HEK293T (cell line): ENCODE results near the gene HLA-F.

Experiments
- CTCF ChIA-PET: fragments of 350-600 bp; formaldehyde crosslinking; extraction: SDS; loops from one replicate; lab custom pipeline; 2021; ENCODE audit warnings: antibody characterized with exemption, inconsistent platforms; lab: Yijun Ruan, JAX
- POLR2A ChIA-PET: fragments of 350-600 bp; formaldehyde crosslinking; extraction: SDS; loops from one replicate; lab custom pipeline; 2020; ENCODE audit warnings: antibody characterized with exemption, inconsistent platforms; lab: Yijun Ruan, JAX
- DNase-seq: peaks from one replicate; pipeline ENCODE4 v3.0.0; 2012; ENCODE audit warnings: mixed read lengths; ENCODE audit errors: extremely low spot score
- ARNT ChIP-seq: fragments of 450-650 bp; IDR thresholded peaks from 2 replicates; pipeline ENCODE4 v1.6.1; 2017; ENCODE audit warnings: mild to moderate bottlenecking
- BHLHE40 ChIP-seq: fragments of 450-650 bp; IDR thresholded peaks from 2 replicates; pipeline ENCODE4 v1.6.1; 2016; ENCODE audit warnings: mild to moderate bottlenecking, moderate library complexity, borderline replicate concordance
- CTBP1 ChIP-seq: fragments of 450-650 bp; IDR thresholded peaks from 2 replicates; pipeline ENCODE4 v1.6.1; 2016; ENCODE audit warnings: borderline replicate concordance
- ELF4 ChIP-seq: fragments of 450-650 bp; IDR thresholded peaks from 2 replicates; pipeline ENCODE4 v1.6.1; 2017; ENCODE audit warnings: antibody characterized with exemption
- FOXA1 ChIP-seq: fragments of 450-650 bp; IDR thresholded peaks from 2 replicates; pipeline ENCODE4 v1.6.1; 2016; ENCODE audit warnings: mild to moderate bottlenecking
- FOXK2 ChIP-seq: fragments of 450-650 bp; IDR thresholded peaks from 2 replicates; pipeline ENCODE4 v1.6.1; 2016; ENCODE audit warnings: mild to moderate bottlenecking
- FOXM1 ChIP-seq: fragments of 450-650 bp; IDR thresholded peaks from 2 replicates; pipeline ENCODE4 v1.6.1; 2017; ENCODE audit warnings: mild to moderate bottlenecking, borderline replicate concordance
- HDGF ChIP-seq: fragments of 450-650 bp; IDR thresholded peaks from 2 replicates; pipeline ENCODE4 v1.6.1; 2017; ENCODE audit warnings: antibody characterized with exemption, borderline replicate concordance
- L3MBTL2 ChIP-seq: fragments of 450-650 bp; conservative IDR thresholded peaks from 2 replicates; pipeline ENCODE4 v1.6.1; 2016; ENCODE audit warnings: mild to moderate bottlenecking
- LEF1 ChIP-seq: fragments of 450-650 bp; IDR thresholded peaks from 2 replicates; pipeline ENCODE4 v1.6.1; 2017; ENCODE audit warnings: mild to moderate bottlenecking, borderline replicate concordance
- NFRKB ChIP-seq: fragments of 450-650 bp; IDR thresholded peaks from 2 replicates; pipeline ENCODE4 v1.6.1; 2016; ENCODE audit warnings: mild to moderate bottlenecking, moderate library complexity
- PKNOX1 ChIP-seq: fragments of 450-650 bp; IDR thresholded peaks from 2 replicates; pipeline ENCODE4 v1.6.1; 2016
- SP1 ChIP-seq: fragments of 450-650 bp; IDR thresholded peaks from 2 replicates; pipeline ENCODE4 v1.6.1; 2017
- SUZ12 ChIP-seq: fragments of 450-650 bp; IDR thresholded peaks from 2 replicates; pipeline ENCODE4 v1.6.1; 2016; ENCODE audit warnings: mild to moderate bottlenecking
- TARDBP ChIP-seq: fragments of 450-650 bp; IDR thresholded peaks from 2 replicates; pipeline ENCODE4 v1.6.1; 2016
- ZNF384 ChIP-seq: fragments of 450-650 bp; IDR thresholded peaks from 2 replicates; pipeline ENCODE4 v1.6.1; 2016

HLA-F gene

GRCh38 chr6:29762781-29763214 is 39.6 kb downstream of the HLA-F start:
- CTCF ChIA-PET: interaction anchor here (1.2 kb wide), 1 partner anchor 10 kb away, joined by 4 read pairs; no protein-coding TSS in a partner anchor
- POLR2A ChIA-PET: interaction anchor here (0.8 kb wide), 1 partner anchor 10 kb away, joined by 3 read pairs; no protein-coding TSS in a partner anchor
- TF ChIP-seq SUZ12: no peak
- TF ChIP-seq PKNOX1: no peak
- TF ChIP-seq L3MBTL2: no peak
- no peak for TF ChIP-seq LEF1
- TF ChIP-seq ZNF384: no peak
- TF ChIP-seq BHLHE40: no peak
- no peak for TF ChIP-seq NFRKB
- TF ChIP-seq FOXA1: no peak
- no peak for TF ChIP-seq SP1
- no peak for TF ChIP-seq CTBP1
- no peak for TF ChIP-seq HDGF
- no peak for TF ChIP-seq ARNT
- TF ChIP-seq FOXM1: no peak
- TF ChIP-seq FOXK2: no peak
- no peak for TF ChIP-seq ELF4
- no peak for TF ChIP-seq TARDBP
- no peak for DNase-seq

- TF ChIP-seq CTBP1 (no peak), LEF1 (no peak), FOXK2 (no peak), NFRKB (no peak), ZNF384 (no peak), TARDBP (no peak), ELF4 (no peak), FOXM1 (no peak), SP1 (no peak), BHLHE40 (no peak), L3MBTL2 (no peak), FOXA1 (no peak), PKNOX1 (no peak), SUZ12 (no peak), HDGF (no peak), ARNT (no peak)
- no peak for DNase-seq
- ChIA-PET CTCF (interaction anchor here (0.5 to 1.2 kb wide), 2 partner anchors 11 to 362 kb away, joined by 3 to 4 read pairs; no protein-coding TSS in a partner anchor), POLR2A (no interaction called here)
Measured at GRCh38 chr6:29763491-29764289, 40.5 kb downstream of the HLA-F start.

GRCh38 chr6:29764422-29765196 is 41.4 kb downstream of the HLA-F start:
- CTCF ChIA-PET: interaction anchor here (0.5 to 0.6 kb wide), 2 partner anchors 361 to 728 kb away, joined by 3 read pairs; no protein-coding TSS in a partner anchor
- TF ChIP-seq PKNOX1 (no peak), SUZ12 (no peak), FOXA1 (no peak), ELF4 (no peak), ARNT (no peak), TARDBP (no peak), BHLHE40 (no peak), L3MBTL2 (no peak), SP1 (no peak), HDGF (no peak), FOXK2 (no peak), LEF1 (no peak), NFRKB (no peak), CTBP1 (no peak), ZNF384 (no peak), FOXM1 (no peak)
- no peak for DNase-seq
- POLR2A ChIA-PET: no interaction called here

- TF ChIP-seq NFRKB (no peak), TARDBP (no peak), LEF1 (no peak), L3MBTL2 (no peak), FOXA1 (no peak), SUZ12 (no peak), BHLHE40 (no peak), FOXM1 (no peak), ELF4 (no peak), PKNOX1 (no peak), HDGF (no peak), ARNT (no peak), FOXK2 (no peak), CTBP1 (no peak), ZNF384 (no peak), SP1 (no peak)
- DNase-seq: no peak
- POLR2A ChIA-PET: no interaction called here
Measured at GRCh38 chr6:29769336-29769735, 46.1 kb downstream of the HLA-F start.

More at GRCh38 chr6:29769336-29769735, 46.1 kb downstream of the HLA-F start:
- CTCF ChIA-PET: no interaction called here
